Thyroid gland (tissue), 4 donors: ENCODE data around the gene ANTXR2. TPM values are rescaled to one million over a fixed set of nuclear protein-coding genes. Genes with fewer than 3 reads are reported as not detected.

Source experiments
- DNase-seq, 2 donors: peaks; one replicate each; pipeline ENCODE4 v3.0.0-alpha.2; 2019
- H3K27ac ChIP-seq, 3 donors: fragments of 200-600 bp; sonication (generic); 1 replicate in 2 of 3; 2 replicates in 1 of 3; pipeline ENCODE4 v1.5.1; 2016 to 2019; ENCODE audit warnings: mild to moderate bottlenecking in 1 of 3, moderate library complexity in 1 of 3
- H3K27me3 ChIP-seq: fragments of 200-600 bp; sonication (generic); one replicate; pipeline ENCODE4 v1.5.1; 2019
- H3K36me3 ChIP-seq, 2 donors: fragments of 200-600 bp; sonication (generic); one replicate each; pipeline ENCODE4 v1.5.1; 2016 to 2019
- H3K4me1 ChIP-seq, 2 donors: fragments of 200-600 bp; sonication (generic); one replicate each; pipeline ENCODE4 v1.5.1; 2017 to 2019
- H3K4me3 ChIP-seq, 3 donors: fragments of 200-600 bp; sonication (generic); replicated peaks in 1 of 3; 1 replicate in 2 of 3; 2 replicates in 1 of 3; pipeline ENCODE4 v1.5.1; 2016; ENCODE audit warnings: mild to moderate bottlenecking in 1 of 3
- H3K9me3 ChIP-seq: fragments of 200-600 bp; sonication (generic); one replicate; pipeline ENCODE4 v1.5.1; 2017
- POLR2A ChIP-seq, 2 donors: fragments of 450-650 bp; IDR thresholded peaks; one replicate each; pipeline ENCODE4 v1.6.1; 2017; ENCODE audit warnings: antibody characterized with exemption in 2 of 2, mild to moderate bottlenecking in 2 of 2, moderate library complexity in 1 of 2
- WGBS, 2 donors: methylation state at CpG; one replicate each; pipeline ENCODE4 v1.1.5; 2017; 5-methylcytosine and 5-hydroxymethylcytosine counted together
- intact Hi-C: fragments of 100-400 bp; cut with DNase I; formaldehyde crosslinking; loops from one replicate; pipeline ENCODE4 v1.15.1; 2023
- total RNA-seq, 4 donors: library from RNA; depleted of rRNA; stranded (reverse); fragments of >200 nt; gene quantifications; one replicate each; pipeline ENCODE4 v1.2.3, GENCODE V29; 2016
- TF ChIP-seq, protein P1 (sequence below), 6 experiments: fragments of 200-600 bp in 3 of 6; fragments of 450-650 bp in 3 of 6; sonication (generic) in 3 of 6; IDR thresholded peaks; one replicate each; pipeline ENCODE4 v1.5.1; 2016 to 2019; ENCODE audit warnings: antibody characterized with exemption in 6 of 6, mild to moderate bottlenecking in 2 of 6, inconsistent platforms in 1 of 6, moderate library complexity in 1 of 6

Gene ANTXR2
- total RNA-seq, 4 donors from 2014 or later: 21.2 to 46.1 (median 24.3) TPM

DNA sequence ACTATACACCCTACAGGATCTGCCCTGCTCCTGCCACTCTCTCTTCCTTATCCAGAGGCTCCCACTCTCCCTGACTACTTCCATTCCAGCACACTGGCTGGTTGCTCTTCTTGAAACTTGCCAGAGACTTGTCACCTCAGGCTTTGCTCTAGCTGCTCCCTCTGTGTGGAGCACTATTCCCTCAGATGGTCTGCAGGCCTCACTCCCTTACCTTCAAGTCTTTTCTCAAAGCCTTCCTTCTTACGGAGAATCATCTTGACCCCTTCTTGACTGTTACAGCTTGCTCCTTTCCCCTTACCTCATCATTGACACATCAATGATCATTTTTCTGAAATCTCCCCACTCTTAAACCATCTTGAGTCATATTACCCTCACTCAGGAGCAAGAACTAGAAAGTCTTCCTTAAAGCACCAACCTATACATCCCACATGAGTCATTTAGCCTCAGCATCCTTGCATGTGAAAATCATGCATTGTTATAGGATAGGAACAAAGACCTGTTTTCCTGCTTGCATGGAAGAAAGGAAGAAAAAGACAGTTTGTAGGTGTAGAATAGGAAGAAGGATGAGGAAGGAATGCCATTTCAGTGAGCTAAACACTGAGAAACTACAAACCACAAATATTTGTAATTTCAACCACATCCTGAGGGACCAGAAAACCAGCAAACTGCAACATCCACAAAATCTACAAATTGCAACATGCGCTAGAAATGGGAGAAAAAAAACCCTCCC, 55.7 kb downstream of the ANTXR2 start:
- Histone ChIP-seq H3K4me3 (no peak overlapping the region), H3K4me1 (no peaks in the 10 kb centered on the region), H3K36me3 (no peaks in the 10 kb centered on the region), H3K27ac (no peak overlapping the region), H3K9me3 (no peaks in the 10 kb centered on the region), H3K27me3 (no peaks in the 10 kb centered on the region)
- no peak for DNase-seq
- no peak for TF ChIP-seq POLR2A (IDR thresholded peaks at IDR 0.05)
- TF ChIP-seq, protein P1, sequence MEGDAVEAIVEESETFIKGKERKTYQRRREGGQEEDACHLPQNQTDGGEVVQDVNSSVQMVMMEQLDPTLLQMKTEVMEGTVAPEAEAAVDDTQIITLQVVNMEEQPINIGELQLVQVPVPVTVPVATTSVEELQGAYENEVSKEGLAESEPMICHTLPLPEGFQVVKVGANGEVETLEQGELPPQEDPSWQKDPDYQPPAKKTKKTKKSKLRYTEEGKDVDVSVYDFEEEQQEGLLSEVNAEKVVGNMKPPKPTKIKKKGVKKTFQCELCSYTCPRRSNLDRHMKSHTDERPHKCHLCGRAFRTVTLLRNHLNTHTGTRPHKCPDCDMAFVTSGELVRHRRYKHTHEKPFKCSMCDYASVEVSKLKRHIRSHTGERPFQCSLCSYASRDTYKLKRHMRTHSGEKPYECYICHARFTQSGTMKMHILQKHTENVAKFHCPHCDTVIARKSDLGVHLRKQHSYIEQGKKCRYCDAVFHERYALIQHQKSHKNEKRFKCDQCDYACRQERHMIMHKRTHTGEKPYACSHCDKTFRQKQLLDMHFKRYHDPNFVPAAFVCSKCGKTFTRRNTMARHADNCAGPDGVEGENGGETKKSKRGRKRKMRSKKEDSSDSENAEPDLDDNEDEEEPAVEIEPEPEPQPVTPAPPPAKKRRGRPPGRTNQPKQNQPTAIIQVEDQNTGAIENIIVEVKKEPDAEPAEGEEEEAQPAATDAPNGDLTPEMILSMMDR (IDR thresholded peaks at IDR 0.05): no peak
- intact Hi-C loops: no loop called here
- WGBS, 2 donors: 87 to 93% methylated on average over 2 of the region's 2 CpGs

DNA sequence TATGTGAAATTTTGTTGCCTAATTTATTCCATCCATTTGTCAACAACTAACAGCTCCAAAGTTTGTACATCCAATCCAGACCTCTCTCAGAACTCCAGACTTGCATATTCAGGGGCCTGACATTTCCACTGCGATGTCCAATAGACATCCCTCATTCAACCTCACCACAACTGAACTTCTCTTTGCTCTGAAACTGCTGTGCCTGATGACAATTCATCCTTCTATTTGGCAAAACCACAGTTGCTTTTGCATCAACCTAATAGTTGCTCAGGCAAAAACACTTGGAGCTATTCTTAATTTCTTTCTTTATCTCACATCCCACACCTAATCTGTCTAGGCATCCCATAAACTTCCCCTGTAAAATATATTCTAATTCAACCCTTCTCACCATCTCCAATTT, 56.5 kb downstream of the ANTXR2 start:
- 97% methylated on average over 1 of the region's 1 CpG for WGBS, 2 donors
- Histone ChIP-seq H3K4me1 (no peaks in the 10 kb centered on the region), H3K36me3 (no peaks in the 10 kb centered on the region), H3K27ac (no peak overlapping the region), H3K9me3 (no peaks in the 10 kb centered on the region), H3K27me3 (no peaks in the 10 kb centered on the region), H3K4me3 (no peak overlapping the region)
- DNase-seq: no peak
- no peak for TF ChIP-seq POLR2A (IDR thresholded peaks at IDR 0.05)
- TF ChIP-seq, protein P1 (IDR thresholded peaks at IDR 0.05): no peak
- intact Hi-C loops: no loop called here

DNA sequence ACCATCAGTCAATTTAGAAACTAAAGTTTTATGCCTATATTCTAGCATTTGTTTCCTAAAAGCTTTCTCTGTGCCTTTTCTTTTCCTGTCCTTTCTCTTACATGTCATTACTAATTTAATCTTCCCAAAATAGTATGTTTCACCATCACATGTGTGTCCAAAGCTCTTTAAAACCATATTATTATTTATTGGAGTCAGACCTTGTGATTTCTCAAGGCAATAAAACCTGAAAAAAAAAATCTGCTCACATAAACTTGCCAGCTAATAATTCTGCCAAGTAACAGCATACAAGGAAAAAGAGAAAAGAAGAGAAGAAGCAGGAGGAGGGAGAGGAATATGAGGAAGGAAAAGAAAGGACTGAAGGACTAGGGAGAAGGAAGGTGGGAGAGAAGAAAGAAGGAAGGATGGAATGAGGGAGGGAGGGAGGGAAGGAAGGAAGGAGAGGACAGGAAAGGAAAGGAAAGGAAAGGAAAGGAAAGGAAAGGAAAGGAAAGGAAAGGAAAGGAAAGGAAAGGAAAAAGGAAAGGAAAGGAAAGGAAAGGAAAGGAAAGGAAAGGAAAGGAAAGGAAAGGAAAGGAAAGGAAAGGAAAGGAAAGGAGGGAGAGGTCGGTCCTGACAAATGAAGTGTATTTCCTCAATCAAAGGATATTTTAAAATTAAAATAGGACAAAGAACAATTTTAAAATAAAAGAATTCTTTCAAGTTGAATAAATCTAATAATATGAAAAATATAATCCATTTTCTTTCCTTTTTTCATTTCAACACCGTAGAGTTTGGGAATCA, 57.4 kb downstream of the ANTXR2 start:
- H3K4me3 ChIP-seq: no peak overlapping the region
- no peak overlapping the region for H3K27ac ChIP-seq
- H3K36me3 ChIP-seq: no peaks in the 10 kb centered on the region
- intact Hi-C loops: no loop called here
- H3K4me1 ChIP-seq: no peaks in the 10 kb centered on the region
- WGBS, 2 donors: 94% methylated on average over 2 of the region's 2 CpGs
- H3K27me3 ChIP-seq: no peaks in the 10 kb centered on the region
- H3K9me3 ChIP-seq: no peaks in the 10 kb centered on the region
- TF ChIP-seq POLR2A (IDR thresholded peaks at IDR 0.05): no peak
- TF ChIP-seq, protein P1 (IDR thresholded peaks at IDR 0.05): no peak
- no peak for DNase-seq

DNA sequence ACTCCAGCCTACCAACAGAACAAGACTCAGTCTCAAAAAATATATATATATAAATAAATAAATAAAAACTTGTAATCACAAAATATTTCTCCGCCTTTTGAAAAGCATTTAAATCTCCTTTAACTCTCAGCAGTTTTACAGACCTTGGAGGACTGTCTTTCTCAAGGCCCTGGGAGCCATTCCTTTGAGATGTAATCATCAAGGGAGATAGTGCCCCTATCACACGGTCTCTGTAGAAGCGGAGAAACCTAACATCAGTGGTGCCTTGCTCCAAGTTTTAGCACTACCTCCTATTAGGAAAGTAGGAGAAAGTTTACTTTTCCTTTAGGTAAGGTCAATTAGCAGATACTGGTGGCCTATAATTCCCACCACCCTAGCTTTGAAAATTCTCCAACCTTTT, 58.5 kb downstream of the ANTXR2 start:
- no peaks in the 10 kb centered on the region for H3K27me3 ChIP-seq
- 94 to 96% methylated on average over 3 of the region's 3 CpGs for WGBS, 2 donors
- no peak overlapping the region for H3K27ac ChIP-seq
- no peaks in the 10 kb centered on the region for H3K9me3 ChIP-seq
- no peaks in the 10 kb centered on the region for H3K36me3 ChIP-seq
- H3K4me3 ChIP-seq: no peak overlapping the region
- TF ChIP-seq, protein P1 (IDR thresholded peaks at IDR 0.05): no peak
- TF ChIP-seq POLR2A (IDR thresholded peaks at IDR 0.05): no peak
- DNase-seq: no peak
- H3K4me1 ChIP-seq: no peaks in the 10 kb centered on the region
- intact Hi-C loops: no loop called here

DNA sequence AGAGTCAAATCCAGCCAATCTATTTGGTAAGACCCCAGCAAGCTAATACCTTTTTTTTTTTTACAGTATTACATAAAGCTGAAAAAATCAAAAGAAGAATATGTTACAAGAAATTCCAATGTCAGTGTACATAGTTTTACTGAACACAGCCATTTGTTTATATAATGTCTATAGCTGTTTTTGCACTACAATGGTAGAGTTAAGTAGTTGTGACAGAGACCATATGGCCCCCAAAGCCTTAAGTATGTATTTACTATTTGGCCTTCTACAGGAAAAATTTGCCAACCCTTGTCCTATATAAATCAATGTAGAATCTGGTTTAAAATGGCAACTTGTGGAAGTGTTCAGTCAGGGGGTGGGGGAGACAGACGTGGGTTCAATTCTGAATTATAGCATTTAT, 60.7 kb downstream of the ANTXR2 start:
- no peaks in the 10 kb centered on the region for H3K27me3 ChIP-seq
- intact Hi-C loops: no loop called here
- no peaks in the 10 kb centered on the region for H3K9me3 ChIP-seq
- no peak for TF ChIP-seq POLR2A (IDR thresholded peaks at IDR 0.05)
- TF ChIP-seq, protein P1 (IDR thresholded peaks at IDR 0.05): no peak
- H3K4me1 ChIP-seq: no peaks in the 10 kb centered on the region
- DNase-seq: no peak
- no peak overlapping the region for H3K27ac ChIP-seq
- WGBS, 2 donors: 84 to 92% methylated on average over 1 of the region's 1 CpG
- H3K4me3 ChIP-seq: no peak overlapping the region
- no peaks in the 10 kb centered on the region for H3K36me3 ChIP-seq
